ENCODE measurements around the gene NRBF2. TPM values are rescaled to one million over a fixed set of nuclear protein-coding genes. Genes with fewer than 3 reads are reported as not detected.

Gene NRBF2
- total and polyA plus RNA-seq, 9 of the 15 experiments (the other 6 are each of a cell fraction or from before 2014, with no cell fraction given) = 20.8 to 52.1 (median 30.5) TPM

DNA sequence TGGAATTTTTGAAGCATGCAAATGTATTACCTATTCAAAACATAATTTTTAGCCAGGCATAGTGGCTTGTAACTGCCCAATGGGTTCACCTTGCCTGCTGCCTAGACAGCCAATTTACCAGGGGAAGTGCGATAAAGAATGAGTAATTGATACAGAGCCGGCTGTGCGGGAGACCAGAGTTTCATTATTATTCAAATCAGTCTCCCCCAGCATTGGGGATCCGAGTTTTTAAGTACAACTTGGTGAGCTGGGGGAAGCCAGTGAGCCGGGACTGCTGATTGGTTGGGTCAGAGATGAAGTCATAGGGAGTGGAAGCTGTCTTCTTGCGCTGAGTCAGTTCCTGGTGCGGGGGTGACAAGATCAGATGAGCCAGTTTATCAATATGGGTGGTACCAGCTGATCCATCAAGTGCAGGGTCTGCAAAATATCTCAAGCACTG lies 29.1 kb upstream of the NRBF2 start:
- peak overlapping the region; percentile 68 for H2AFZ ChIP-seq (ENCODE audit: low read depth, low read length)
- peaks cover 0 to 30% of the 10 kb centered on the region in 2 experiments; a peak in 3 of 5 replicates for H3K4me1 ChIP-seq (replicated peaks in 1 of 2; ENCODE audit: control insufficient read depth in 2 of 2, insufficient read depth in 2 of 2, low read length in 2 of 2)
- in situ Hi-C loops (cut with MboI) (loop anchor here (25.0 kb wide), 1 partner anchor 1342 kb away; no protein-coding TSS in a partner anchor), intact Hi-C loops (cut with micrococcal nuclease) (no loop called here)
- DNase-seq (ENCODE audit: extremely low read depth in 1 of 4, low spot score in 3 of 4) (peak; percentile 23 to 75 (median 32)), FAIRE-seq (peak; percentile 85), ATAC-seq (peak; percentile 73)
- H4K20me1 ChIP-seq (replicated peaks; ENCODE audit: control insufficient read depth, insufficient read depth, low read length) = no peaks in the 10 kb centered on the region
- BruUV-seq (replicated peaks) = no TSS peak
- no peak overlapping the region for H3K9ac ChIP-seq (ENCODE audit: insufficient read depth in 1 of 2, low read depth in 2 of 2, low read length in 2 of 2)
- H3K27me3 ChIP-seq (ENCODE audit: control insufficient read depth in 2 of 2, insufficient read depth in 2 of 2, low read length in 2 of 2) = no peaks in the 10 kb centered on the region
- H3K4me3 ChIP-seq = no peak overlapping the region
- CTCF ChIA-PET (ENCODE audit: low intra/inter-chr PET ratio) = no interaction called here
- H3K9me3 ChIP-seq (replicated peaks; ENCODE audit: control insufficient read depth, insufficient read depth, low read depth, low read length) = no peaks in the 10 kb centered on the region
- peak overlapping the region; percentile 27 for H3K4me2 ChIP-seq (ENCODE audit: insufficient read depth, low read length)
- peak overlapping the region; percentile 59; the same call in 2 of the 3 replicates for H3K27ac ChIP-seq (ENCODE audit: extremely low read depth, low read depth, low read length)
- POLR2A ChIA-PET = interaction anchor here (3.3 to 3.5 kb wide), 2 partner anchors 12 to 30 kb away, joined by 14 read pairs; partner anchors contain the start of gene NRBF2
- 3% methylated on average over 7 of the region's 7 CpGs for WGBS (ENCODE audit: insufficient coverage, low coverage, missing lambda C conversion rate)
- H3K36me3 ChIP-seq (ENCODE audit: control insufficient read depth, insufficient read depth, low read length) = no peaks in the 10 kb centered on the region
- no peaks in the 10 kb centered on the region for H3K9me1 ChIP-seq (ENCODE audit: control insufficient read depth, insufficient read depth, low read length)
- H3K79me2 ChIP-seq (ENCODE audit: control insufficient read depth, insufficient read depth, low read length) = no peaks in the 10 kb centered on the region
- TF ChIP-seq L3MBTL2 (IDR thresholded peaks at IDR 0.05) (no peak), ATF1 (CRISPR knock-in tag; IDR thresholded peaks at IDR 0.05) (no peak), ATF1 (tag; IDR thresholded peaks at IDR 0.05) (peak; percentile 70), NRF1 (conservative IDR thresholded peaks at IDR 0.05 in 1 of 2, IDR thresholded peaks at IDR 0.05 in 1 of 2) (peak in 1 of 2 experiments; percentile 34; a peak in 2 of 4 replicates), GTF2E2 (tag; IDR thresholded peaks at IDR 0.05) (peak; percentile 51; the same call in 1 of the 2 replicates), KLF16 (IDR thresholded peaks at IDR 0.05) (no peak), SMARCE1 (IDR thresholded peaks at IDR 0.05) (peak; percentile 74), EGR1 (conservative IDR thresholded peaks at IDR 0.05) (peak; percentile 95)
- TF ChIP-seq, protein P1, sequence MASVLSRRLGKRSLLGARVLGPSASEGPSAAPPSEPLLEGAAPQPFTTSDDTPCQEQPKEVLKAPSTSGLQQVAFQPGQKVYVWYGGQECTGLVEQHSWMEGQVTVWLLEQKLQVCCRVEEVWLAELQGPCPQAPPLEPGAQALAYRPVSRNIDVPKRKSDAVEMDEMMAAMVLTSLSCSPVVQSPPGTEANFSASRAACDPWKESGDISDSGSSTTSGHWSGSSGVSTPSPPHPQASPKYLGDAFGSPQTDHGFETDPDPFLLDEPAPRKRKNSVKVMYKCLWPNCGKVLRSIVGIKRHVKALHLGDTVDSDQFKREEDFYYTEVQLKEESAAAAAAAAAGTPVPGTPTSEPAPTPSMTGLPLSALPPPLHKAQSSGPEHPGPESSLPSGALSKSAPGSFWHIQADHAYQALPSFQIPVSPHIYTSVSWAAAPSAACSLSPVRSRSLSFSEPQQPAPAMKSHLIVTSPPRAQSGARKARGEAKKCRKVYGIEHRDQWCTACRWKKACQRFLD (CRISPR knock-in tag; IDR thresholded peaks at IDR 0.05) = 0 out of 2 replicates have a peak, but pooled peaks have one; percentile 40
- TF ChIP-seq, protein P2, sequence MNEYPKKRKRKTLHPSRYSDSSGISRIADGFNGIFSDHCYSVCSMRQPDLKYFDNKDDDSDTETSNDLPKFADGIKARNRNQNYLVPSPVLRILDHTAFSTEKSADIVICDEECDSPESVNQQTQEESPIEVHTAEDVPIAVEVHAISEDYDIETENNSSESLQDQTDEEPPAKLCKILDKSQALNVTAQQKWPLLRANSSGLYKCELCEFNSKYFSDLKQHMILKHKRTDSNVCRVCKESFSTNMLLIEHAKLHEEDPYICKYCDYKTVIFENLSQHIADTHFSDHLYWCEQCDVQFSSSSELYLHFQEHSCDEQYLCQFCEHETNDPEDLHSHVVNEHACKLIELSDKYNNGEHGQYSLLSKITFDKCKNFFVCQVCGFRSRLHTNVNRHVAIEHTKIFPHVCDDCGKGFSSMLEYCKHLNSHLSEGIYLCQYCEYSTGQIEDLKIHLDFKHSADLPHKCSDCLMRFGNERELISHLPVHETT (CRISPR knock-in tag; conservative IDR thresholded peaks at IDR 0.05 in 1 of 2, IDR thresholded peaks at IDR 0.05 in 1 of 2) = peak in 1 of 2 experiments; percentile 24; a peak in 1 of 4 replicates
- TF ChIP-seq, protein P3, sequence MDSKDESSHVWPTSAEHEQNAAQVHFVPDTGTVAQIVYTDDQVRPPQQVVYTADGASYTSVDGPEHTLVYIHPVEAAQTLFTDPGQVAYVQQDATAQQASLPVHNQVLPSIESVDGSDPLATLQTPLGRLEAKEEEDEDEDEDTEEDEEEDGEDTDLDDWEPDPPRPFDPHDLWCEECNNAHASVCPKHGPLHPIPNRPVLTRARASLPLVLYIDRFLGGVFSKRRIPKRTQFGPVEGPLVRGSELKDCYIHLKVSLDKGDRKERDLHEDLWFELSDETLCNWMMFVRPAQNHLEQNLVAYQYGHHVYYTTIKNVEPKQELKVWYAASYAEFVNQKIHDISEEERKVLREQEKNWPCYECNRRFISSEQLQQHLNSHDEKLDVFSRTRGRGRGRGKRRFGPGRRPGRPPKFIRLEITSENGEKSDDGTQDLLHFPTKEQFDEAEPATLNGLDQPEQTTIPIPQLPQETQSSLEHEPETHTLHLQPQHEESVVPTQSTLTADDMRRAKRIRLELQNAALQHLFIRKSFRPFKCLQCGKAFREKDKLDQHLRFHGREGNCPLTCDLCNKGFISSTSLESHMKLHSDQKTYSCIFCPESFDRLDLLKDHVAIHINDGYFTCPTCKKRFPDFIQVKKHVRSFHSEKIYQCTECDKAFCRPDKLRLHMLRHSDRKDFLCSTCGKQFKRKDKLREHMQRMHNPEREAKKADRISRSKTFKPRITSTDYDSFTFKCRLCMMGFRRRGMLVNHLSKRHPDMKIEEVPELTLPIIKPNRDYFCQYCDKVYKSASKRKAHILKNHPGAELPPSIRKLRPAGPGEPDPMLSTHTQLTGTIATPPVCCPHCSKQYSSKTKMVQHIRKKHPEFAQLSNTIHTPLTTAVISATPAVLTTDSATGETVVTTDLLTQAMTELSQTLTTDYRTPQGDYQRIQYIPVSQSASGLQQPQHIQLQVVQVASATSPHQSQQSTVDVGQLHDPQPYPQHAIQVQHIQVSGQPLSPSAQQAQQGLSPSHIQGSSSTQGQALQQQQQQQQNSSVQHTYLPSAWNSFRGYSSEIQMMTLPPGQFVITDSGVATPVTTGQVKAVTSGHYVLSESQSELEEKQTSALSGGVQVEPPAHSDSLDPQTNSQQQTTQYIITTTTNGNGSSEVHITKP (IDR thresholded peaks at IDR 0.05; ENCODE audit: partially characterized antibody) = peak; percentile 58
- TF ChIP-seq, protein P4, sequence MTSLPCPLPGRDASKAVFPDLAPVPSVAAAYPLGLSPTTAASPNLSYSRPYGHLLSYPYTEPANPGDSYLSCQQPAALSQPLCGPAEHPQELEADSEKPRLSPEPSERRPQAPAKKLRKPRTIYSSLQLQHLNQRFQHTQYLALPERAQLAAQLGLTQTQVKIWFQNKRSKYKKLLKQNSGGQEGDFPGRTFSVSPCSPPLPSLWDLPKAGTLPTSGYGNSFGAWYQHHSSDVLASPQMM (CRISPR knock-in tag; IDR thresholded peaks at IDR 0.05) = no peak
